Fibroblast of peridontal ligament (primary cell): ENCODE measurements around the gene CCDC40.

Source experiments
- DNase-seq: peaks from one replicate; pipeline ENCODE4 v3.0.0-alpha.2; 2010; ENCODE audit errors: extremely low read depth

The CCDC40 gene

GRCh38 chr17:80000136-80000535 is 36.3 kb upstream of the CCDC40 start:
- DNase-seq: no peak

GRCh38 chr17:80000981-80001775 is 35.3 kb upstream of the CCDC40 start:
- DNase-seq: no peak

- DNase-seq: no peak
These were observed 34.3 kb upstream of the CCDC40 start for GRCh38 chr17:80002070-80002641.

GRCh38 chr17:80002690-80003490 is 33.6 kb upstream of the CCDC40 start:
- DNase-seq: no peak

GRCh38 chr17:80003969-80004368 is 32.5 kb upstream of the CCDC40 start:
- no peak for DNase-seq

GRCh38 chr17:80005360-80006338 is 30.8 kb upstream of the CCDC40 start:
- peak; percentile 36 for DNase-seq

- no peak for DNase-seq
These were observed 30.1 kb upstream of the CCDC40 start for GRCh38 chr17:80006339-80006720.

GRCh38 chr17:80006811-80007752 is 29.4 kb upstream of the CCDC40 start:
- DNase-seq: no peak

GRCh38 chr17:80007939-80008338 is 28.5 kb upstream of the CCDC40 start:
- DNase-seq: no peak

- peak; percentile 39 for DNase-seq
These were observed 28.0 kb upstream of the CCDC40 start for GRCh38 chr17:80008383-80008840.

- no peak for DNase-seq
These were observed 27.6 kb upstream of the CCDC40 start for GRCh38 chr17:80008848-80009247.

GRCh38 chr17:80009391-80010282 is 26.8 kb upstream of the CCDC40 start:
- DNase-seq: no peak

GRCh38 chr17:80010283-80010858 is 26.1 kb upstream of the CCDC40 start:
- DNase-seq: no peak

GRCh38 chr17:80011989-80012555 is 24.4 kb upstream of the CCDC40 start:
- no peak for DNase-seq

- no peak for DNase-seq
These were observed 23.4 kb upstream of the CCDC40 start for GRCh38 chr17:80012765-80013741.

- DNase-seq: no peak
These were observed 19.0 kb upstream of the CCDC40 start for GRCh38 chr17:80017226-80018010.
